MM.1S (cell line): Measurements from ENCODE around the gene TMOD1.
"Not testable (repeated sequence)": the region's sequence is repeated elsewhere in the genome, so short reads cannot be mapped to it uniquely, and the experiment has no call there.

Experiments
- DNase-seq: peaks from one replicate; pipeline ENCODE4 v3.0.0-alpha.2; 2015
- H2AFZ ChIP-seq: fragments of 300-600 bp; sonication (generic); 2 replicates; pipeline ENCODE4 v1.6.0; 2016; ENCODE audit warnings: antibody characterized with exemption, low read length
- H3F3A ChIP-seq: fragments of 300-600 bp; sonication (generic); 2 replicates; pipeline ENCODE4 v1.6.1; 2016; ENCODE audit warnings: mild to moderate bottlenecking, antibody characterized with exemption, low read length, moderate library complexity, mixed read lengths; ENCODE audit not compliant: insufficient read depth
- H3K27ac ChIP-seq: fragments of 300-600 bp; sonication (generic); 2 replicates; pipeline ENCODE4 v1.5.1; 2016; ENCODE audit warnings: mild to moderate bottlenecking, low read length
- H3K27me3 ChIP-seq: fragments of 300-600 bp; sonication (generic); replicated peaks from 2 replicates; pipeline ENCODE4 v1.6.0; 2016; ENCODE audit warnings: low read length; ENCODE audit not compliant: insufficient read depth
- H3K36me3 ChIP-seq: fragments of 300-600 bp; sonication (generic); replicated peaks from 2 replicates; pipeline ENCODE4 v1.6.1; 2016; ENCODE audit warnings: mild to moderate bottlenecking, low read length, mixed read lengths; ENCODE audit not compliant: insufficient read depth
- H3K4me1 ChIP-seq: fragments of 300-600 bp; sonication (generic); 2 replicates; pipeline ENCODE4 v1.6.1; 2016; ENCODE audit warnings: low read length, mixed read lengths
- H3K4me2 ChIP-seq: fragments of 300-600 bp; sonication (generic); 2 replicates; pipeline ENCODE4 v1.6.0; 2016; ENCODE audit warnings: low read depth, low read length
- H3K4me3 ChIP-seq: fragments of 300-600 bp; sonication (generic); 2 replicates; pipeline ENCODE4 v1.5.1; 2016; ENCODE audit warnings: low read length, mixed read lengths
- H3K79me2 ChIP-seq: fragments of 300-600 bp; sonication (generic); 2 replicates; pipeline ENCODE4 v1.6.1; 2016; ENCODE audit warnings: mixed run types, low read length, mixed read lengths
- H3K9ac ChIP-seq: fragments of 300-600 bp; sonication (generic); 2 replicates; pipeline ENCODE4 v1.6.1; 2016; ENCODE audit warnings: low read length, mixed read lengths
- H3K9me2 ChIP-seq: fragments of 300-600 bp; sonication (generic); replicated peaks from 2 replicates; pipeline ENCODE4 v1.6.1; 2016; ENCODE audit warnings: mild to moderate bottlenecking, low read length, mixed read lengths; ENCODE audit not compliant: insufficient read depth
- H3K9me3 ChIP-seq: fragments of 300-600 bp; sonication (generic); replicated peaks from 2 replicates; pipeline ENCODE4 v1.6.1; 2016; ENCODE audit warnings: mild to moderate bottlenecking, low read length, mixed read lengths; ENCODE audit not compliant: insufficient read depth
- H4K20me1 ChIP-seq: fragments of 300-600 bp; sonication (generic); 2 replicates; pipeline ENCODE4 v1.6.1; 2016; ENCODE audit warnings: mild to moderate bottlenecking, low read length, moderate library complexity, mixed read lengths; ENCODE audit not compliant: insufficient read depth
- CTCF ChIP-seq: fragments of 300-600 bp; sonication (generic); IDR thresholded peaks from 2 replicates; pipeline ENCODE4 v1.5.1; 2016; ENCODE audit warnings: antibody characterized with exemption, low read length, mixed read lengths
- EZH2 ChIP-seq: fragments of 300-600 bp; sonication (generic); optimal IDR thresholded peaks from 2 replicates; pipeline ENCODE3; 2017; ENCODE audit warnings: low read depth, mild to moderate bottlenecking, antibody characterized with exemption, low read length, mixed read lengths
- EZH2phosphoT487 ChIP-seq: fragments of 300-600 bp; sonication (generic); IDR thresholded peaks from 2 replicates; pipeline ENCODE4 v1.6.1; 2018; ENCODE audit warnings: antibody characterized with exemption, low read length

The TMOD1 gene

DNA sequence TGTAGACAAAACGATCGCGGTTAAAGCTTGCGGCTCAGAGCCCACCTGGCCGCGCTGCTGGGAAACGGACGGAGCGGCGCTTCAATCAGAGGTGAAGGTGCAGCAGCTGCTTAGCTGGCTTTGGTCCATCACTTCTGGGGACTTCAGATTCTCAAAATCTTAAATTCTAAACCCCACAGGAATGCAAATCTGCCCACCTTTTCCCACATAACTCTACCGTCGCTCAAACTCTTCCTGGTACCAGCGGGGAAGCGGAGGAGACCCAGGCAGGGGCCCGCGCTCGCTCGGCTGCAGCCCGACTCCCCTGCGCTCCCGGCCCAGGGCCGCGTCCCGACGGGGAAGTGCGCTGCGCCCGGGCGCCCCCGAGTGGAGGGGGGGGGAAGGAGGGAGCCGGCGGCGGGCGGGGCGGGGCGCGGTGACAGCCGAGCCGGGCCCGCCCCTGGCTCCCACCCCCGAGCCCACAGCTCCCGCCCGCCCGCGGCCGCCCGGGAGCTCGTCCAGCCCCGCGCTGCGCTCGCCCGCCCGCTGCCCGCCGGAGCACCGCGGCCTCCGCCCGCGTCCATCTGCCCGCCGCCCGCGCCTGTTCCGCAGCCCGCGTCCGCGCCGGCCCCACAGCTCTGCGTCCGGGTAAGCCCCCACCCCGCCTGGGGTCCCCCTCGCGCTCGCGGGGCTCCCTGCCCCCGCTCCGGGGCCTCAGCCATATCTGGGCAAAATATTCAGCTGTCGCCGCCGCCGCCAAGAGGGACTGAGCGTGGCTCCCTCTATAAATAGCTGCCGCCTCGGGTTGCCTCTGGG, at the start of gene TMOD1:
Gene TMOD1 (plus strand): TSS at position 490 of the 795 bp plus-strand sequence. CDS start 22,523 bp downstream, outside the sequence.
- H3K9me3 ChIP-seq = no peaks in the 10 kb centered on the region
- H3K4me1 ChIP-seq = no peaks in the 10 kb centered on the region
- no peaks in the 10 kb centered on the region for H3K9me2 ChIP-seq
- H2AFZ ChIP-seq = peak within 1 kb of the TSS; percentile 95
- no peaks in the 10 kb centered on the region for H4K20me1 ChIP-seq
- peaks cover 7% of the 10 kb centered on the region; the same call in 1 of the 2 replicates for H3F3A ChIP-seq
- H3K36me3 ChIP-seq = no peaks in the 10 kb centered on the region
- H3K9ac ChIP-seq = peak within 1 kb of the TSS; percentile 67
- TF ChIP-seq CTCF (peak; percentile 24), EZH2phosphoT487 (no peak), EZH2 (no peak)
- H3K4me2 ChIP-seq = peak within 1 kb of the TSS; percentile 81
- H3K79me2 ChIP-seq = no peaks in the 10 kb centered on the region; the same call in 1 of the 2 replicates
- peak within 1 kb of the TSS; percentile 39; the same call in 1 of the 2 replicates for H3K27ac ChIP-seq
- 0 out of 2 replicates have a peak, but pooled peaks cover 6% of the 10 kb centered on the region for H3K27me3 ChIP-seq
- peak; percentile 78 for DNase-seq
- peak within 1 kb of the TSS; percentile 86 for H3K4me3 ChIP-seq

GRCh38 chr9:97453573-97453972, 47.9 kb upstream of the TMOD1 start:
- not testable (repeated sequence) for H3K9ac ChIP-seq, H3K27ac ChIP-seq, H3K79me2 ChIP-seq, H3K36me3 ChIP-seq, H3K4me3 ChIP-seq, DNase-seq, H3K9me3 ChIP-seq, H4K20me1 ChIP-seq, H2AFZ ChIP-seq, H3K9me2 ChIP-seq, H3K4me1 ChIP-seq, H3K4me2 ChIP-seq, H3F3A ChIP-seq, H3K27me3 ChIP-seq

DNA sequence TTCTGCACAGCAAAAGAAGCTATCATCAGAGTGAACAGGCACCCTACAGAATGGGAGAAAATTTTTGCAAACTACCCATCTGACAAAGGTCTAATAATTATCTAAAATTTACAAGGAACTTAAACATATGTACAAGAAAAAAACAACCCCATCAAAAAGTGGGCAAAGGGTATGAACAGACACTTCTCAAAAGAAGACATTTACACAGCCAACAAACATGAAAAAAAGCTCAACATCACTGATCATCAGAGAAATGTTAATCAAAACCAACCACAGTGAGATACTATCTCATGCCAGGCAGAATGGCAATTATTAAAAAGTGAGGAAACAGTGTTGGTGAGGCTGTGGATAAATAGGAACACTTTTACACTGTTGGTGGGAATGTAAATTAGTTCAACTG, 44.6 kb upstream of the TMOD1 start:
- H3K4me2 ChIP-seq, H3K36me3 ChIP-seq, H3K9me3 ChIP-seq, H3K4me3 ChIP-seq, H3K4me1 ChIP-seq, H3K27ac ChIP-seq, H3K79me2 ChIP-seq, H3K9ac ChIP-seq, H3K9me2 ChIP-seq, H3K27me3 ChIP-seq, H2AFZ ChIP-seq, DNase-seq, H3F3A ChIP-seq, H4K20me1 ChIP-seq: not testable (repeated sequence)

DNA sequence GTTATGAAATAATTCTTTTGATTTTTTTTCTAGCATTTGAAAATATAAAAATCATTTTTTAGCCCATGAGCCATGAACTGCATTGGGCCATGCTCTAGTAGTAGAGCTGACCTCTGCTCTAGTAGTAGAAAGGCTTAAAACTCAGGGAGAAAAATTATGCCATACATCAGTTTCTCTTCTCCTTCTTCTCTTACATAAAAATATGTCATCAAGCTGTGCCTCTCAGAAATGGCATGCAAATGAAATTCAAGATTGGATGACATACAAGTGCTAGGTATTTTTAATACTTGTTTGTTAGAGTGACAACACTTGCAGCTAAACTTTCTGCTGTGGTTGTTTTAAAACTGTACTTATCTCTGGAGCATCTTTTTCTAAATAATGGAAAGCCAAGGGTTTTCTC, 42.1 kb upstream of the TMOD1 start:
- no peak for DNase-seq
- Histone ChIP-seq H4K20me1 (no peaks in the 10 kb centered on the region), H3K9ac (no peak overlapping the region), H3K36me3 (no peaks in the 10 kb centered on the region), H3K9me2 (no peaks in the 10 kb centered on the region), H3K27me3 (no peaks in the 10 kb centered on the region), H3K9me3 (no peaks in the 10 kb centered on the region), H3K4me3 (no peak overlapping the region), H3K79me2 (no peaks in the 10 kb centered on the region), H2AFZ (no peak overlapping the region), H3K27ac (no peak overlapping the region), H3F3A (no peaks in the 10 kb centered on the region), H3K4me1 (no peaks in the 10 kb centered on the region), H3K4me2 (no peak overlapping the region)
- TF ChIP-seq EZH2phosphoT487 = no peak
- TF ChIP-seq EZH2 = no peak
- TF ChIP-seq CTCF = no peak
